HG03521 (cell line): ENCODE measurements around the gene KAT5.
A peak's percentile ranks its signal among the peaks of the same experiment; 100 is the strongest.
"Not testable (repeated sequence)": the region's sequence is repeated elsewhere in the genome, so short reads cannot be mapped to it uniquely, and the experiment has no call there.

Experiments used
- ATAC-seq: cut with Tn5 transposase; IDR thresholded peaks from one replicate; pipeline ENCODE4 v1.9.1; 2021; ENCODE audit warnings: mild to moderate bottlenecking, moderate library complexity; ENCODE audit not compliant: unreplicated experiment

Gene KAT5

DNA sequence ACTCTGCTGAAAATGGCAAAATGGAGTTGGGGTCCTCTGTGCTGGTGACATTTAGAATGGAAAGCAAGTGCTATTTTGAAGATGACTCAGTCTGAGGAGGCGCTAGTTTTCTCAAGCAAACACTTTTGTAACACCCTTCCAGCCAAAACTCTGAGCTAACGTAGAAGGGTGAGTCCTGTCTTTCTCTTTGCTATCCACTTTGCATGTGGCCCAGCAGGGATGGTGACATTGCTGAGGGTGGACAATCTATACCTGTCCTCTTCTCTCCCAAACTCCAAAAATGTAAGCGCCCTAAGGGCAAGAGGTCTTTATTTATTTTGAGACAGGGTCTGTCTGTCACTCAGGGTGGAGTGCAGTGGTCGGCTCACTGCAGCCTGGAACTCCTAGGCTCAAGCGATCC is 3.6 kb upstream of the KAT5 start:
- no peak for ATAC-seq

DNA sequence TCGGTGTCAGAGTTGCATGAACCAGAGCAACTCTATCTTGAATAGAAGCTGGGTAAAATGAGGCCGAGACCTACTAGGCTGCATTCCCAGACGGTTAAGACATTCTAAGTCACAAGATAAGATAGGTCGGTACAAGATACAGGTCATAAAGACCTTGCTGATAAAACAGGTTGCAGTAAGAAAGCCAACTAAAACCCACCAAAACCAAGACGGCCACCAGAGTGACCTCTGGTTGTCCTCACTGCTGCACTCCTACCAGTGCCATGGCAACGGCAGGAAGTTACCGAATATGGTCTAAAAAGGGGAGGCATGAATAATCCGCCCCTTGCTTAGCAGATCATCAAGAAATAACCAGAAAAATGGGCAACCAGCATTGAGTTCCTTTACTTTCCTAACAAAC is 2.4 kb upstream of the KAT5 start:
- ATAC-seq: no peak

DNA sequence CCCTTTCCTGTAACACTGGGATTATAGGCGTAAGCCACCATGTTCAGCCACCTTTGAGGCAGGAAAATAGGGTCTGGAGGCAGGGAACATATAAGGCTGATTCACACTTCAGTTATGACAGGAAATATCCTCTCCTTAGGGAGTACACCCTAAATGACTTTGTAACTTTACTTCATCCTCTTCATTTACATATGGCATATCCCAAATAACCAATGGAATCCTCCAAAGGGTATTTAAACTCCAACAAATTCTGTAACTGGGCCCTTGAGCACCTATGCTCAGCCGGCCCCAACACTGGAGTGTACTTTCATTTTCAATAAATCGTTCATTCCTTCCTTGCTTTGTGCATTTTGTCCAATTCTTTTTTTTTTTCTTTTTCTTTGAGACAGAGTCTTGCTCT is 1.6 kb upstream of the KAT5 start:
- no peak for ATAC-seq

DNA sequence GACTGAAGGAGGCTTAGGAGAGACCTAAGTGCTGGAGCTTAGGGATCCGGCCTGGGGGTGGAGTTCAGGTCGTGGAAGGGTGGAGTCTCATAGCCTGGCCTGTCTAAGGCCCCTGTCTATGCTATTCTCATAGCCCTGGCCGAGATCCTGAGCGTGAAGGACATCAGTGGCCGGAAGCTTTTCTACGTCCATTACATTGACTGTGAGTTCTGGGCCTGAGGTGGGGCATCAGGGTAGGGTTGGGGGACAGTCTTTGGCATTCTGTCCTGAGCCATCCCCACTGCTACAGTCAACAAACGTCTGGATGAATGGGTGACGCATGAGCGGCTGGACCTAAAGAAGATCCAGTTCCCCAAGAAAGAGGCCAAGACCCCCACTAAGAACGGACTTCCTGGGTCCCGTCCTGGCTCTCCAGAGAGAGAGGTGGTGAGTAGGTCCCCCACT is 603 bp downstream of the KAT5 start:
- no peak for ATAC-seq

DNA sequence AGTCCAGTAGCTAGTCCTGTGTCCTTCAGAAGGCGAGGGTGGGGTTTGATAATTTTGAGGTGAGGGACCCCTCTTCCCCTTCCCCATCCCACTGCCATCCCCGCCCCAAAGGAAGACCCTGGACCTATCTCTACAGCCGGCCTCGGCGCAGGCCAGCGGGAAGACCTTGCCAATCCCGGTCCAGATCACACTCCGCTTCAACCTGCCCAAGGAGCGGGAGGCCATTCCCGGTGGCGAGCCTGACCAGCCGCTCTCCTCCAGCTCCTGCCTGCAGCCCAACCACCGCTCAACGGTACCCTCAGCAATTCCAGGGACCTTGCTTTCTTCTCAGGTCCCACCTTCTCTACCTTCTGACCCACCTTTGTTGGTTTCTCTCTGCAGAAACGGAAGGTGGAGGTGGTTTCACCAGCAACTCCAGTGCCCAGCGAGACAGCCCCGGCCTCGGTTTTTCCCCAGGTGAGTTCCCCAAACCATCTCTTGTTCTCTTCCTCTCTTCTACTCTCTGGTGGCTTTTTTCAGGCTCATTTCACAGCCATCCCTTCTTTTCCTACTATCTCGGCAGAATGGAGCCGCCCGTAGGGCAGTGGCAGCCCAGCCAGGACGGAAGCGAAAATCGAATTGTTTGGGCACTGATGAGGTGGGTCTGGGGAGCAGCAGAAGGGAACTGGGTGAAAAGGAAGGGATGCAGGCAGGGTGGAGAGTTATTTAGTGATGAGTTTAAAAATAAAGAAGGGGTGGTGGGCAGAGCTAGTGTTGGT is 1.3 kb downstream of the KAT5 start:
- ATAC-seq: no peak

DNA sequence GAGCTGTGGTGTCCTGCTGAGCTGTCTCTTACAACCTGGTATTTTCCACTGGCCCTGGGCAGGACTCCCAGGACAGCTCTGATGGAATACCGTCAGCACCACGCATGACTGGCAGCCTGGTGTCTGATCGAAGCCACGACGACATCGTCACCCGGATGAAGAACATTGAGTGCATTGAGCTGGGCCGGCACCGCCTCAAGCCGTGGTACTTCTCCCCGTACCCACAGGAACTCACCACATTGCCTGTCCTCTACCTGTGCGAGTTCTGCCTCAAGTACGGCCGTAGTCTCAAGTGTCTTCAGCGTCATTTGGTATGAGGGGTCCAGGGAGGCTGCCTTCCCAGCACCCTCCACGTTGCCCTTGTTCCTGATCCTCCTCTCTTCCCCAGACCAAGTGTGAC is 2.4 kb downstream of the KAT5 start:
- no peak for ATAC-seq

DNA sequence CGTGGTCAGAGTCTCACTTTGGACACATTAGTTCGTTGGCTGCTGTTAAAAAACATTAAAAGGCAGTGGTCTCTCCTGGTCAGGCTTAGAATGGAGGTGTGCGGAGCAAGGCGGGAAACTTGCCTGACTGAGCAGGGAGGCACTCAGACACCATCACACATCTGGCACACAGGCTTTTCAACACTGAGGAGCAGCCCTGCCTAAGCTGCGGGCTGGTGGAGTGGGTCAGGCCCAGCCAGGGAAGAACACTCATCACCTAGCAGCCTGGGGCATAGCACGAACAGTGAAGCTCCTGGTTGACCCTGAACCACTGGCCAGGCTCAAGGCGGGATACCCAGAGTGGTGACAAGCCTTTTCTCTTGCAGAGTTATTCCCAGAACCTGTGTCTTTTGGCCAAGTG is 4.2 kb downstream of the KAT5 start:
- ATAC-seq: no peak

DNA sequence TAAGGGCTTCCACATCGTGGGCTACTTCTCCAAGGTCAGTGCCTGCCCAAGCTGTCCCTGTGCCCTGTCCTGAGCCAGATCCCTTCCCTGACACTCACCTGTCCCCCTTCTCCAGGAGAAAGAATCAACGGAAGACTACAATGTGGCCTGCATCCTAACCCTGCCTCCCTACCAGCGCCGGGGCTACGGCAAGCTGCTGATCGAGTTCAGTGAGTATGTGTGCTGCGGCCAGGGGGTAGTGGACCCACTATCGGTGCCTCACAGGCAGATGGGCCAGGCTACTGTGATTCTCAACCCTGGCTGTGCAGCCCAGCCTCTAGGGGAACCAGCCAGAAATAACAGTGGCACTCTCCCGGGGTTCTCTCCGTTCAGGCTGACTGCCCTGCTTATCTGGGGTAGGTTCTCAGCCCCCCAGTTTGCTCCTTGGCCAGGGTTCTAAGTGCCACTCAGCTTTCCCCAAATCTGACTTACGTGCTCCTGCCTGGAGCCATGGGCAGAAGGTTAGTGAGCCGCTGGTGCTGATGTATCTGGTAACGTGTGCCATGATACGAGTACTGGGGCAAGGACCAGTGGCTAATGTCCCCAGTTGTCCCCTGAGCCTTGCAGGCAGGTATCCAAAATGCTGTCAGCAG is 4.8 kb downstream of the KAT5 start:
- ATAC-seq: no peak

DNA sequence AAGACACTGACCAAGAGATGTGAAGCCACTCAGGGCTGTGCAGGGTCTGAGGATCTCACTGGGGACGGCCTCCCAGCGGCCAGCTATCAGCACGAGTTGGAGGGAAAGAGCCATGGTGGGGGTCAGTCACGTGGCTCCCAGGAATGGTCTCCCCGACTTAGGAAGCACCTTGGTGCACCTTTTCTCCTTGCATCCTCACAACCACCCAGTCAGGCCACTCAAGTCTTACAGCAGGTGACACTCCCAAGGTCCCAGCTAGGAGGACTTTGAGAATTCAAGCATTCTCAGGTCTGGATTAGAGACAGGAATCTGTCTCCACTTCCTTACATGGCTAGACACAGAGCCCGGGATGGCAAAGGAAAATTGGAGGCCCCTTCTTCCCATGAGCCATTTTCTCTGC is 5.9 kb downstream of the KAT5 start:
- ATAC-seq: no peak

DNA sequence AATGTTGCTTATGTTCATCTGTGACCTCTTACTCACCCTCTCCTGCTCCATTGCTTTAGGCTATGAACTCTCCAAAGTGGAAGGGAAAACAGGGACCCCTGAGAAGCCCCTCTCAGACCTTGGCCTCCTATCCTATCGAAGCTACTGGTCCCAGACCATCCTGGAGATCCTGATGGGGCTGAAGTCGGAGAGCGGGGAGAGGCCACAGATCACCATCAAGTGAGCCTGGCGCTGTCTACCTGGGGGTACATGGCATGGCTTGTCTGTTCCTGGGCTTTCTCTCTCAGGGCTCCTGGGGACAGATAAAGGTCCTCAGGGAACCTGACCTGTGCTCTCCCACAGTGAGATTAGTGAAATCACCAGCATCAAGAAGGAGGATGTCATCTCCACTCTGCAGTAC is 6.5 kb downstream of the KAT5 start:
- ATAC-seq: no peak

DNA sequence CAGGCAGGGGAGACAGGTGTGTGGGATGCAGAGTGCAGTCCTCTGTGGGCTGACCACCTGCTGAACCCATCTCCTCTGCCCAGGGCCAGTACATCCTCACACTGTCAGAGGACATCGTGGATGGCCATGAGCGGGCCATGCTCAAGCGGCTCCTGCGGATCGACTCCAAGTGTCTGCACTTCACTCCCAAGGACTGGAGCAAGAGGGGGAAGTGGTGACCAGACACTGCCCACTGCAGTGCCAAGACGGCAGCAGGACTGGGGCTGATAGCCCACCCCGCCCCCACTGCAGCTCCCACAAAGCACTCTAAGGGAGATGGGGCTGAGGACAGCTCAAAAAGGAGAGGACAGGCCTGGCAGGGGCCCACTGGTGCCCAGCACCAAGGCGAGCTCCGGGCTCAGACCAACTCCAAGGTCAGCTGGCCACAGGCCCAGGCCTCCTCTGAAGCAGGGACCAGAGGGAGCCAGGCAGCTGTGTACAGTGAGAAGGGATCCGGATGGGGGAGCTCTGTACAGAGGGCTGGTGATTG is 7.0 kb downstream of the KAT5 start:
- ATAC-seq: no peak

DNA sequence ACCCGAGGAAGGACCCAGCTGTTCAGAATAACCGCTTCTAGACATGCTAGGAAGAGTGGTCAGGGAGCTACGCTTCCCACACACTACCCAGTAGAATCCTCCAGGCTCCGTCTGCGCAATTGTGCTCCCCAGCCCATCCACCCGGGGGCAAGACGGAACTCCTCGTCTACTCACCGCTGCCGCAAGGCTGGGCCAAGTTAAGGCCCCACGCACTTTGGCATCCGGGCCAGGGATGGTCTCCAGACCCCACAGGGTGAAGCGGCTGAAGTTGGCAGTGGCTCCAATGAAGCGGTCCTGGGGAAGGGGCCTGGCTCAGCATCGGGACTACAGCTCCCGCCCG is 7.8 kb downstream of the KAT5 start:
- ATAC-seq: peak; percentile 11

DNA sequence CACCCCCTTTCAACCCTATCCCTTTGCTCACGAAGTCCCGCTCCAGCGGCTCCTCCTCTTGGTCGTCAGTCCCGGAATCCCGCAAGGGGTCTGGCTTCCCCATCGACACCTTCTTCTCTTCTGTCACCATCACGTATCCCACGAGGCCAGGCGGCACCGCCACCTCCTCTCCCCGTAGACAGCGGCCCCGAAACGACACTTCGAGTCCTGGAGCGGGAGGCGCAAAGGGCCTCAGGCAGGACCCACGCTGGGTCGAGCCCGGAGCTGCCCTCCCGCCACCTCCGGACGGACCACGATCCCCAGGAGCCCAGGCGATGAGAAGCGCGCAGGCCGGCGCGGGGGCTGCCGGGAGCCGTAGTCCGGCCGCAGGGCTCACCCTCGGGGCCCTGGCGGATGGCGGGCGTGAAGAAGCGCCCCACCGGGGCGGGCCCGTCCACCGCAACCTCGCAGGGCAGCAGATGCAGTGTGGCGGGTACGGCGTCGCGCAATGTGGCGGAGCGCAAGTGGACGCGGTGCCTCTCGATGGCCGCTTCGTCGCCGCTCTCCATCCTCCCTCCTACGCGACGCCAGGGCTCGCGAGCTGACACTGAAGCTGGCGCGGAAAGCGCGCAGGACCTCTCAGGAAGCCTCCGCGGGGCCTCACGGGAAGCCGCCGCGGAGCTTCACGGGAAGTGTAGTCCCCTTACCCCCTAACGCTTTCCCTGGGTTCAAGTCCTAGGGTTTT is 8.3 kb downstream of the KAT5 start, which contains the start of gene RNASEH2C:
RNASEH2C (minus strand) TSS at position 588 of the 724 bp plus-strand sequence; CDS start at position 548, 40 bp downstream.
- peak; percentile 73 for ATAC-seq

DNA sequence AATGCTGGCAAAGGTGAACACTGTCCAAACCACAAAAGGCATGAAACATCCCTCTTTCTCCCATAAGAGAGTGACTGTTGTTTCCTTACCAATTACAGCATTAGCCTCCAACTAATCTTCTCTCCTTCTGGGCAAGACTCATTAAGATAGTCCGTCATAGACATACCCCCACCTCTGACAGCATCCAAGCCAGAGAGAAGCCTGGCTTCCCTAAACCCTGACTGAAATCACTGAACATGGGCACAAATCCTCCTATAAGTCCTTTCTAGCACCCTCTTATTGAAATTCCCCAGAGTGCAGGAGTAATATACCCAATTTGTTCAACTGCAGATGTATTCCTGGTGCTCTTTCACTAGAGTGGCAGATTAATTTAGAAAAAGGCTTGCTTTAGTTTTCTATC is 10.2 kb downstream of the KAT5 start:
- ATAC-seq: no peak

DNA sequence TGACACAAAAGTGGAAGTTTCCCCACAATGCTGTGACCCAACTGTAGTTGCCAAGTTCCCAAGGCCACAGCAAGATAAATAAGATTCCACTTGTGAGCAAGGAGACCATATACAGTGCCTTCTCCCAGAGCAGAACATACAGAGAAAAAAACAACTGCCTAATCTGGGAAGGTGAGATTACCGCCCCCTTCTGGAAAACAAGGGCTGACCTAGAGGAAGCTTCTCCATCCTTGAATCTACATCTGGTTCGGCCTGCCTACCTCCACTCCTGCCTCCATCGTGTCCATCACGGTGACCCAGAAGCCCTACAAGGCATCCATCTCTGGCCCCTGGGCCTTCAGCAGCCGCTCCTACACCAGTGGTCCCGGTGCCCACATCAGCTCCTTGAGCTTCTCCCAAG is 14.6 kb downstream of the KAT5 start:
- ATAC-seq: no peak

DNA sequence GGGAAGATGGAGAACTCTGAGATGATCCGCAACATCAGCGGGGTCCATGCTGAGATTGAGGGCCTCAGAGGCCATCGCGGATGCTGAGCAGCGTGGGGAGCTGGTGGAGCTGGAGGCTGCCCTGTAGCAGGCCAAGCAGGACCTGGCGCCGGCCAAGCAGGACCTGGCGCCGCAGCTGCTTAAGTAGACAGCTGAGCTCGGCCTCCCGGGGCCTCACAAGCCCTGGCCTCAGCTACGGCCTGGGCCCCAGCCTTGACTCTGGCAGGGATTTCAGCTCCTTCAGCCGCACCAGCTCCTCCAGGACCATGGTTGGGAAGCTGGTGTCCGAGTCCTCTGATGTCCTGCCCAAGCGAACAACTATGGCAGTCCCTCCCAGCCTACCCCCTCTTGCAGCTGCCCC is 15.8 kb downstream of the KAT5 start:
- ATAC-seq: no peak

DNA sequence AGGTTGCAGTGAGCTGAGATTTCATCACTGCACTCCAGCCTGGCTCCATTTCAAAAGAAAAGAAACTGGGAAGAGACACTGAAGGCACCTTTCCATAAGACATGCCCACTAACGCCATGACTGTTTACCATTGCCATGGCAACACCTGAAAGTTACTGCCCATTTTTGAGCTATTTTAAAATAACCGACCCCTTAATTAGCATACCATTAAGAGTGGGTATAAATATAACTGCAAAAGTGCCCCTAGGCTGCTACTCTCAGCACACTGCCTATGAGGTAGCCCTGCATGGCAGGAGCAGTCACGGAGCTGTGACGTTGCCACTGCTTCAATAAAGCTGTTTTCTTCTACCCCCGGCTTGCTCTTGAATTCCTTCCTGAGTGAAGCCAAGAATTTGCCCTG is 18.4 kb downstream of the KAT5 start:
- ATAC-seq: no peak

DNA sequence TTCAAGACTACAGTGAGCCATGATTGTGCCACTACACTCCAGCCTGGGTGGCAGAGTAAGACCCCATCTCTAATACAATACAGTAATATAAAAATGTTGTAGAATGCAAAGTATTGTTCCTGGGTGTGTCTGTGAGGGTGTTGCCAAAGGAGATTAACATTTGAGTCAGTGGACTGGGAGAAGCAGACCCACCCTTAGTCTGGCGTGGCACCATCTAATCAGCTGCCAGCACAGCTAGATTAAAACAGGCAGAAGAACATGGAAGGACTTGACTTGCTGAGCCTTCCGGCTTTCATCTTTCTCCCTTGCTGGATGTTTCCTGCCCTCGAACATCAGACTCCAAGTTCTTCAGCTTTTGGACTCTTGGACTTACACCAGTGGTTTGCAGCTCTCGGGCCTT is 23.1 kb downstream of the KAT5 start:
- not testable (repeated sequence) for ATAC-seq

DNA sequence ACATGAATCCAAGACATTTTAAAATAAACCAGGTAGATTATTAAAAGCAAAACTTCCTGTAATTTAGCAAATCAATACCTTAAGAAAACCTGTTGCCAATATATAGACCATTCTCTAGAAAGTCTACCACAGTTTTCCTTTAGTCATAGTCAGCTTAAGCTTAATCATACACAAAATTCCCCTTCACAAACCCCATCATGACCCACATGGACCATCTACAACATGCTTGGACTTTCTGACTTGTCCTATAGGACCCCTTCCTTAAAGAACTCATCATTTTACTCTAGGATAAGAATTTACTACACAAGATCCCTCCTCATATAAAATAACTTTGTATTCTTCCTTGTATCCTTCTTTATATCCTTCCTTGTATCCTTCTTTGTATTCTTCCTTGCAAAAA is 24.8 kb downstream of the KAT5 start:
- no peak for ATAC-seq

DNA sequence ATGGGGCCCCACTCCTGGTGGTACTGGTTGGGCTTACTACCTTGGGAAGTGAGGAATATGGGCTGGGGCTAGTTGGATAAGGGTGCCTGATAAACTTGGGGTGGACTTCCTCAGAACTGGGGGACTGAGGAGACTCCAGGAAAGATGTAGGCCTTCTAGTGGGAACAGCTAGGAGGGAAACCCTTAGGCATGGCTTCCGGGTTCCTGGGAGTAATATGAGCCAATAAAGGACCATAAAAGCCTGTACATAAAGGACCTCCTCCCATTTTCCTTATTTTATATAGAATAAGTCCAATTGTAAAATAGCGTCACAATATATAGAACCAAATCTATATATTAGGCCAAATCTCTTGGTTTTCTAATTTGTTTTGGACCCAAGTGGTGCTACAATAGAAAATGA is 27.0 kb downstream of the KAT5 start:
- no peak for ATAC-seq

DNA sequence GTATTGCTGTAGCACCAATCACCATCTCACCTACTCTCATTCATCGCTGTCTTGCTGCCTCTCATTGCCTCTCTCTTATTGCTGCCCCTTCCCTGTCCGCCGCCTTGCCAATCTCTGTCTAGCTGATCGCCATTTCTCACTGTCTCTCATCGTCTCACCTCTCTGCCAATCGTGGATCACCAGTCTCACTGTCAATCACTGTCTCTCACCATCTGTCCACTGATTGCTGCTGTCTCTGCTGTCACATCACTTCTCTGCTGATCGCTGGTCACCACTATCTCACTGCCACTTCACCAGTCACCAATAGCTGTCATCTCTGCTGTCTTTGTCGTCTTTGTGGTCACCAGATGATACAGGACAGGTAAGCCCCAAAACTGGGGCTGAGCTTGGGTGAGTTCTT is 29.1 kb downstream of the KAT5 start:
- no peak for ATAC-seq

DNA sequence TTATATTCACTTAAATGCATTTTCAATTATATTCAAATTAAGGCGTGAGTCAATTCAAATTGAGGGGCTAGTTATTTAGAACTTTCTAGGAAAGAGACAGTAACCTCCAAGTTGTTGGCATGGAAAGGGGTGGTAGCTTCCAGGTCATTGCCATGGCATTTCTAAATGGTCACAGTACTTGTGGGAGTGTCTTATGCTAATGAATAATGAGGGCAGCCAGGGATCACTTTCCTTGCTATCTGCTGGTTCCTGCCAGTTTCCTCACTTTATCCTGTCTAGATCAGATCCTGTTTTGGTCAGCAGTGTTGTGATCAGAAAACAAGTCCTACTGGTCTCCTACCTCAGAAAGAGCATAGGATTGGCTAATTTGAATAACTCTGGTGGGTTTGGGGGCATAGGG is 30.3 kb downstream of the KAT5 start:
- no peak for ATAC-seq
